ENCODE data around the gene SETMAR. TPM values are rescaled to one million over a fixed set of nuclear protein-coding genes. Genes with fewer than 3 reads are reported as not detected.

SETMAR gene
- total and polyA plus RNA-seq, 2 donors from 2014 or later = 16.0 to 21.4 TPM

DNA sequence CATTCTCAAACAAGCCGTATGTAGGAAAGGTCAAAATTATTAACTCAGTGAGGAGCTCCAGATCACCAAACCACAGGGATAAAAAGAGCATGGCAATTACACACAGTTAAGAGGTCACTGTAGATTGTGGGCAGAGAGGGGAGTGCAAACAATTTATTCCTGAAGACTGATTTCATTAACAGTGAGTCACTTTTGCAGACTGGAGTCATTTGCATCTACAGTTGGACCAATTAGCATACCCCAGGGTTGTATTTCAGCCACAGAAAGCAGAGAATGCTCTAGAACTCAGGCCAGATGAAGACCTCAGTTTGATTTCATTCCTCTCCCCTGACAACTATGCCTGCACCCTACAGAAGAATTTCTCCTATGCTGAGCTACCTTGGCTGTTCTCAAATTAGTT is 40.1 kb downstream of the SETMAR start:
- intact Hi-C loops (cut with DNase I) = no loop called here
- no peak for DNase-seq
- no peak for FAIRE-seq
- Histone ChIP-seq H3K4me3 (ENCODE audit: low read length in 3 of 3) (no peak overlapping the region), H3K27ac (ENCODE audit: low read depth in 2 of 2, low read length in 2 of 2) (no peak overlapping the region), H3K27me3 (ENCODE audit: control insufficient read depth, insufficient read depth, low read length) (no peaks in the 10 kb centered on the region), H3K9ac (ENCODE audit: low read length in 3 of 3) (no peak overlapping the region), H3K36me3 (ENCODE audit: control insufficient read depth in 2 of 3, insufficient read depth in 3 of 3, low read length in 3 of 3) (no peaks in the 10 kb centered on the region), H3K4me1 (ENCODE audit: control insufficient read depth in 2 of 3, insufficient read depth in 2 of 3, low read depth in 1 of 3, low read length in 3 of 3) (peaks cover 0 to 4% (median 0%) of the 10 kb centered on the region in 3 donors), H3K9me3 (ENCODE audit: control insufficient read depth in 2 of 3, insufficient read depth in 1 of 3, low read length in 3 of 3) (peaks cover 0 to 2% (median 0%) of the 10 kb centered on the region in 3 donors)
- TF ChIP-seq, protein P1, sequence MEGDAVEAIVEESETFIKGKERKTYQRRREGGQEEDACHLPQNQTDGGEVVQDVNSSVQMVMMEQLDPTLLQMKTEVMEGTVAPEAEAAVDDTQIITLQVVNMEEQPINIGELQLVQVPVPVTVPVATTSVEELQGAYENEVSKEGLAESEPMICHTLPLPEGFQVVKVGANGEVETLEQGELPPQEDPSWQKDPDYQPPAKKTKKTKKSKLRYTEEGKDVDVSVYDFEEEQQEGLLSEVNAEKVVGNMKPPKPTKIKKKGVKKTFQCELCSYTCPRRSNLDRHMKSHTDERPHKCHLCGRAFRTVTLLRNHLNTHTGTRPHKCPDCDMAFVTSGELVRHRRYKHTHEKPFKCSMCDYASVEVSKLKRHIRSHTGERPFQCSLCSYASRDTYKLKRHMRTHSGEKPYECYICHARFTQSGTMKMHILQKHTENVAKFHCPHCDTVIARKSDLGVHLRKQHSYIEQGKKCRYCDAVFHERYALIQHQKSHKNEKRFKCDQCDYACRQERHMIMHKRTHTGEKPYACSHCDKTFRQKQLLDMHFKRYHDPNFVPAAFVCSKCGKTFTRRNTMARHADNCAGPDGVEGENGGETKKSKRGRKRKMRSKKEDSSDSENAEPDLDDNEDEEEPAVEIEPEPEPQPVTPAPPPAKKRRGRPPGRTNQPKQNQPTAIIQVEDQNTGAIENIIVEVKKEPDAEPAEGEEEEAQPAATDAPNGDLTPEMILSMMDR (IDR thresholded peaks at IDR 0.05; ENCODE audit: borderline replicate concordance, extremely low read depth, insufficient read depth) = no peak

DNA sequence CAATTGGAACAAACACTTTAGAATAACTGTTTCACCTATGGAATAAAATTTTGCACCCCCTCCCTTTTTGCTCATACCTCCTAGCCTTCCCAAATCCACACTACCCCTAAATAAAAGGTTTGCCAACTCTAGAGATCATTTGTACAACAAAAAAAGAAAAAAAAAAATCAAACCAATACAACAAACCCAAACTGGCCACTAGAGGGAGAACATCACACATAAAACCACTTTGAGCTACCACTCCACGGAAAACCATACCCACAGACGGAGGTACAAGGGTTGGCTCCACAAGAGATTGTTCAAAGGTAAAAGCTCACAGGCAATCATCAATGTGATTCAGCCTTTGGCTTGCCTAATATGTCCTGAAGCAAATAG is 47.6 kb downstream of the SETMAR start:
- intact Hi-C loops (cut with DNase I) = loop anchor here (10.0 kb wide), 1 partner anchor 284 kb away; no protein-coding TSS in a partner anchor
- DNase-seq (peak in 4 of 5 donors; percentile 43 to 89 (median 62)), FAIRE-seq (peak; percentile 80)
- H3K27ac ChIP-seq (ENCODE audit: low read depth in 2 of 2, low read length in 2 of 2) = no peak overlapping the region
- peaks cover 4 to 6% (median 4%) of the 10 kb centered on the region in 3 donors for H3K4me1 ChIP-seq (ENCODE audit: control insufficient read depth in 2 of 3, insufficient read depth in 2 of 3, low read depth in 1 of 3, low read length in 3 of 3)
- H3K9me3 ChIP-seq (ENCODE audit: control insufficient read depth in 2 of 3, insufficient read depth in 1 of 3, low read length in 3 of 3) = no peaks in the 10 kb centered on the region
- H3K27me3 ChIP-seq (ENCODE audit: control insufficient read depth, insufficient read depth, low read length) = no peaks in the 10 kb centered on the region
- no peak overlapping the region for H3K4me3 ChIP-seq (ENCODE audit: low read length in 3 of 3)
- no peak overlapping the region for H3K9ac ChIP-seq (ENCODE audit: low read length in 3 of 3)
- H3K36me3 ChIP-seq (ENCODE audit: control insufficient read depth in 2 of 3, insufficient read depth in 3 of 3, low read length in 3 of 3) = no peaks in the 10 kb centered on the region
- TF ChIP-seq, protein P1 (IDR thresholded peaks at IDR 0.05; ENCODE audit: borderline replicate concordance, extremely low read depth, insufficient read depth) = peak; percentile 75

DNA sequence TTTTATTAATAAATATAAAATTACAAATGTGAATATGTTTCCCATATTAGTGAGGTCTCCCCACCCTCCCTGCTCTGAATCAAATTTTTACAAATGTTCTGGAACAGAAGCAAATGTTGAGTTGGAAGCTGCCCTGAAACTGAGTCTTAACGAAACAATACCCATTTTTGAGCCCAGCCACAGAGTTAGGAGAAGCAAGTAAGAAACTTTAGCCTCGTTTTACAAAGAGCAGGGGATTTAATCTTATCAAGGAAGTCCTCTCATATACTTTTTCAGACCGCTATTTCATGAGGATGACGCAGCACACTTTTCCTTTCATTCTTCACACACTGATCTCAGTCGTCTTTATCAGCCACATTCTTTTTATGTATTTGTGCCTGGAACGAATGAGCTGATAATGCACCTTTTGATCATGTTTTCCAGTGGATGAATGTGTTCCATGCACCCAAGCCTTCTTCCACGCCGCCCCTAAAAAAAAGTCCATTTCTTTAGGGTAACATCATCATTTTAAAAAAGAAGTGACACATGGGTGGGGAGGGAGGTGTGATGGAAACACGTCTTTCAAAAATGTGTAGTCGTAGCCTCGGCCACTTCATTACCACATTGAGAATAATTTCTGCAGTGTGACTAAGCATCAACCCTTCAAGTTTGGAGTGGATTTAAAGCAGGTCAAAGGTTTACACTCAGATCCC is 48.1 kb downstream of the SETMAR start:
- Histone ChIP-seq H3K4me3 (ENCODE audit: low read length in 3 of 3) (no peak overlapping the region), H3K9ac (ENCODE audit: low read length in 3 of 3) (no peak overlapping the region), H3K27ac (ENCODE audit: low read depth in 2 of 2, low read length in 2 of 2) (no peak overlapping the region), H3K36me3 (ENCODE audit: control insufficient read depth in 2 of 3, insufficient read depth in 3 of 3, low read length in 3 of 3) (no peaks in the 10 kb centered on the region), H3K4me1 (ENCODE audit: control insufficient read depth in 2 of 3, insufficient read depth in 2 of 3, low read depth in 1 of 3, low read length in 3 of 3) (peaks cover 7 to 11% (median 10%) of the 10 kb centered on the region in 3 donors), H3K27me3 (ENCODE audit: control insufficient read depth, insufficient read depth, low read length) (no peaks in the 10 kb centered on the region), H3K9me3 (ENCODE audit: control insufficient read depth in 2 of 3, insufficient read depth in 1 of 3, low read length in 3 of 3) (no peaks in the 10 kb centered on the region)
- TF ChIP-seq, protein P1 (IDR thresholded peaks at IDR 0.05; ENCODE audit: borderline replicate concordance, extremely low read depth, insufficient read depth) = no peak
- FAIRE-seq (no peak), DNase-seq (no peak)
- intact Hi-C loops (cut with DNase I) = loop anchor here (10.0 kb wide), 1 partner anchor 283 kb away; no protein-coding TSS in a partner anchor

Measured in kidney (tissue), 14 donors.